ENCODE results near the gene MFGE8.

MFGE8 gene

DNA sequence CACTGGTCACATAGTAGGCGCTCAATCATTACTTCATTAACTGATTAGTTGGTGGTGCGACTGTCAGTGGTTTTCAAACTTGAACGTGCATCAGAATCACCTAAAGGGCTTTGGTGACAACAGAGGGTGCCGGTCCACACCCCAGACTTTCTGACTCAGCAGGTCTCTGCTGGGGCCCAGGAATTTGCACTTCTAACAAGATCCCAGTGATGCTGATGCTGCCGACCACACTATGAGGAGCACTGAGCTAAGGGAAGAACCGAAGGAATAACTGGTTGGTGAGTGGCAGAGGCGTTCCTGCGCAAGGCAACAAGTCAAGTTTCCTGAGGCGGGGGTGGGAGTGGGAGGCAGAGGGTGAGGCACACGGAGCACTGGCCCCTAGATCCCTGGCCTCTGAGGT lies 36.6 kb downstream of the MFGE8 start:
- H3K27ac ChIP-seq = no peak overlapping the region
- TF ChIP-seq, protein P1, sequence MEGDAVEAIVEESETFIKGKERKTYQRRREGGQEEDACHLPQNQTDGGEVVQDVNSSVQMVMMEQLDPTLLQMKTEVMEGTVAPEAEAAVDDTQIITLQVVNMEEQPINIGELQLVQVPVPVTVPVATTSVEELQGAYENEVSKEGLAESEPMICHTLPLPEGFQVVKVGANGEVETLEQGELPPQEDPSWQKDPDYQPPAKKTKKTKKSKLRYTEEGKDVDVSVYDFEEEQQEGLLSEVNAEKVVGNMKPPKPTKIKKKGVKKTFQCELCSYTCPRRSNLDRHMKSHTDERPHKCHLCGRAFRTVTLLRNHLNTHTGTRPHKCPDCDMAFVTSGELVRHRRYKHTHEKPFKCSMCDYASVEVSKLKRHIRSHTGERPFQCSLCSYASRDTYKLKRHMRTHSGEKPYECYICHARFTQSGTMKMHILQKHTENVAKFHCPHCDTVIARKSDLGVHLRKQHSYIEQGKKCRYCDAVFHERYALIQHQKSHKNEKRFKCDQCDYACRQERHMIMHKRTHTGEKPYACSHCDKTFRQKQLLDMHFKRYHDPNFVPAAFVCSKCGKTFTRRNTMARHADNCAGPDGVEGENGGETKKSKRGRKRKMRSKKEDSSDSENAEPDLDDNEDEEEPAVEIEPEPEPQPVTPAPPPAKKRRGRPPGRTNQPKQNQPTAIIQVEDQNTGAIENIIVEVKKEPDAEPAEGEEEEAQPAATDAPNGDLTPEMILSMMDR (conservative IDR thresholded peaks at IDR 0.05) = no peak

DNA sequence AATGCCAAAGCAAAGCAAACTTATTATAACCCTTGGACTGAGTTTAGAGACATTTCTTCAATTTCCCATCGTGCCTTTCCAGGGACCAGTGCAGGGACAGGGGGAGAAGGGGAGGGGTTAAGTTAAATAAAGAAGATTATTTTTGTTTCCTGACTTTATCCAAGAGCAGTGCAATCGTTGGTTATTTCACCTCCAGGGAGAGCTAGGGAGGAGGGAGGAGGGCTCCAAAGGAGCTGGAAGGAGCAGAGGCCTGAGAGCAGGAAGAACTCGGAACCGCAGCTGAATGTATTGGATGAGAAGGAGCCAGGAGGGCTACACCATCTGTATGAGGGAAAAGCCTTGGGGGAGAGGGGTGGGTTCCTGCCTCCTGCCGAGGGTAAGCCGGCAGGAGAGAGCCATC lies 38.5 kb downstream of the MFGE8 start:
- H3K27ac ChIP-seq = no peak overlapping the region
- TF ChIP-seq, protein P1 (conservative IDR thresholded peaks at IDR 0.05) = no peak

DNA sequence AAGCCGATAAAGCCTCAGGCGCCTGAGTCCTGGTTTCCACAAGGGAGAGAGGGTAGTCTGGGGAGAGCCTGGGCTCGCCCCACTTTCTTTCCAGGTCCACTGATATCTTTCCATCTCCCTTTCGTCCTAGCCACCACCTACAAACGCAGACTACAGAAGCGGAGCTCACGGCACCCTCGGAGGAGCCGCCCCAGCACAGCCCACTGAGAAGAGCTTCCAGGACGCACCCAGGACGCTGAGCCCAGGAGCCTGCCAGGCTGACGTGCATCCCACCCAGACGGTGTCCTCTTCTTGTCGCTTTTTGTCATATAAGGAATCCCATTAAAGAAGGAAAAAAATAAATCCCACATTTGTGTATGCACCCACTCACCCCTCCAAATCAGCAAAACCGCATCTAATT lies 38.9 kb downstream of the MFGE8 start:
- TF ChIP-seq, protein P1 (conservative IDR thresholded peaks at IDR 0.05) = no peak
- H3K27ac ChIP-seq = no peak overlapping the region

DNA sequence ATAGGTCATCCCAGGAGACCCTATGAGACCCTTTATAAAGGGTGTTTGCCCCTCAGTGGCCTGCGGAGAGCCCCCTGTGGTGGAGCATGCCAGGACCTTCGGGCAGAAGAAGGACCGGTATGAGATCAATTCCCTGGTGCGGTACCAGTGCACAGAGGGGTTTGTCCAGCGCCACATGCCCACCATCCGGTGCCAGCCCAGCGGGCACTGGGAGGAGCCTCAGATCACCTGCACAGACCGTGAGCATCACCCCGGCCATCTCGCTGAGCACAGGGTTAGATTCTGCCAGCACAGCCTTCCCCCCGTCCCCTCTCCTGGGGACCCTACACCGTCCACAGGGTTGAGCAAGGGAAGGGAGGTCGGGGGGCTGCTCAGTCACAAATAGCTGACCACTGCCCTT lies 39.4 kb downstream of the MFGE8 start:
- H3K27ac ChIP-seq = no peak overlapping the region
- TF ChIP-seq, protein P1 (conservative IDR thresholded peaks at IDR 0.05) = no peak

DNA sequence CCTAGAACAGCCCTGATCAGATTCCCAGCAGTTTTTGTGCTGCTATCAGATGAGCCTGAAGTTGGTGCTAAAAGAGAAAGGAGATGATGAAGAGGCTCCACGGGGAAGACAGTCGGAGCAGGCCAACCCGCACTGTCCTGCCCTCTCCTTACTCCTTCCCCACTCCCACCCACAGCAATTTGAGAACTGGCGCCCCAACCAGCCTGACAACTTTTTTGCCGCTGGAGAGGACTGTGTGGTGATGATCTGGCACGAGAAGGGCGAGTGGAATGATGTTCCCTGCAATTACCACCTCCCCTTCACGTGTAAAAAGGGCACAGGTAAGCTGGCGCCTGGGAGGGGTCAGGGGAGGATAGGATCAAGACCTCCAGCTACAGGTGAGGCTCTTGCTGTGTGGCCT lies 40.5 kb downstream of the MFGE8 start:
- TF ChIP-seq, protein P1 (conservative IDR thresholded peaks at IDR 0.05) = no peak
- H3K27ac ChIP-seq = no peak overlapping the region

DNA sequence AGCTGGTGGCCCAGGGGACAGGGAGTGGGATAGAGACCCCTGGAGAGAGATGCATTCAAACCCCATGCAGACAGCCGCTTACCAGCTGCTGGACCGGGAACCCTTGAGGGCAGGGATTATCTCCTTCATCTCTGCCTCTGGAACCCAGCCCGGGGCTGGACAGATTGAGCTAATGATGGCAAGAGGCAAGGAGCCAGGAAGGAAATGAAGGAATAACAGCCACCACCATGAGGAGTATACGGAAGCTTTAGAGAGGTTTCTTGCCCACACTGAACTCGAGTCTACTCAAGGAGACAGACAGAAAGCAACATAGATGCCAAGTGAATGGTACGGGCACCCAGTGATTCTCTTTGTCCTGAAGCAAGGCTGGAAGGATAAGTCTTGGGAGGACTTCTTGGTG lies 41.1 kb downstream of the MFGE8 start:
- TF ChIP-seq, protein P1 (conservative IDR thresholded peaks at IDR 0.05) = no peak
- no peak overlapping the region for H3K27ac ChIP-seq

DNA sequence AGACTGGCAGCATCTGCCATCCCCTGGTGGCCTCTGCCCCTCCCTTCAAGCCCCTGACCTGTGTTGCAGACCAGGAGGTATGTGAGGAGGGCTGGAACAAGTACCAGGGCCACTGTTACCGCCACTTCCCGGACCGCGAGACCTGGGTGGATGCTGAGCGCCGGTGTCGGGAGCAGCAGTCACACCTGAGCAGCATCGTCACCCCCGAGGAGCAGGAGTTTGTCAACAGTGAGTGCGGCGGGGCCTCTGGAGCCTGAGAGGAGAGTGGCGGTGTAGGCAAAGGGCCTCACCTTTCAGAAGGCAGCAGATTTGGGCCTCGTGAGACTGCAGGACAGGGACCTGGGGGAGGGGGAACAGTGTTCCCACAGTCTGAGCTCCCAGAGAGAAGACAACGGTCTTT lies 41.9 kb downstream of the MFGE8 start:
- TF ChIP-seq, protein P1 (conservative IDR thresholded peaks at IDR 0.05) = no peak
- H3K27ac ChIP-seq = no peak overlapping the region

All from VCaP (cell line).